Inflammatory macrophage (primary cell): ENCODE measurements around the gene CDH7.

Experiments used
- DNase-seq, 2 donors: peaks; one replicate each; pipeline ENCODE4 v3.0.0-alpha.2; 2020 to 2022
- total RNA-seq, 18 experiments: gene quantifications; one replicate each; lab custom pipeline; 2026; ENCODE audit warnings: mixed read lengths in 6 of 18, inconsistent platforms in 2 of 18; lab: John Stamatoyannopoulos, UW

CDH7 gene, protein sequence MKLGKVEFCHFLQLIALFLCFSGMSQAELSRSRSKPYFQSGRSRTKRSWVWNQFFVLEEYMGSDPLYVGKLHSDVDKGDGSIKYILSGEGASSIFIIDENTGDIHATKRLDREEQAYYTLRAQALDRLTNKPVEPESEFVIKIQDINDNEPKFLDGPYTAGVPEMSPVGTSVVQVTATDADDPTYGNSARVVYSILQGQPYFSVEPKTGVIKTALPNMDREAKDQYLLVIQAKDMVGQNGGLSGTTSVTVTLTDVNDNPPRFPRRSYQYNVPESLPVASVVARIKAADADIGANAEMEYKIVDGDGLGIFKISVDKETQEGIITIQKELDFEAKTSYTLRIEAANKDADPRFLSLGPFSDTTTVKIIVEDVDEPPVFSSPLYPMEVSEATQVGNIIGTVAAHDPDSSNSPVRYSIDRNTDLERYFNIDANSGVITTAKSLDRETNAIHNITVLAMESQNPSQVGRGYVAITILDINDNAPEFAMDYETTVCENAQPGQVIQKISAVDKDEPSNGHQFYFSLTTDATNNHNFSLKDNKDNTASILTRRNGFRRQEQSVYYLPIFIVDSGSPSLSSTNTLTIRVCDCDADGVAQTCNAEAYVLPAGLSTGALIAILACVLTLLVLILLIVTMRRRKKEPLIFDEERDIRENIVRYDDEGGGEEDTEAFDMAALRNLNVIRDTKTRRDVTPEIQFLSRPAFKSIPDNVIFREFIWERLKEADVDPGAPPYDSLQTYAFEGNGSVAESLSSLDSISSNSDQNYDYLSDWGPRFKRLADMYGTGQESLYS
- total RNA-seq, result 0 to 0.23 (median 0.05) reads per million in 18 experiments

DNA sequence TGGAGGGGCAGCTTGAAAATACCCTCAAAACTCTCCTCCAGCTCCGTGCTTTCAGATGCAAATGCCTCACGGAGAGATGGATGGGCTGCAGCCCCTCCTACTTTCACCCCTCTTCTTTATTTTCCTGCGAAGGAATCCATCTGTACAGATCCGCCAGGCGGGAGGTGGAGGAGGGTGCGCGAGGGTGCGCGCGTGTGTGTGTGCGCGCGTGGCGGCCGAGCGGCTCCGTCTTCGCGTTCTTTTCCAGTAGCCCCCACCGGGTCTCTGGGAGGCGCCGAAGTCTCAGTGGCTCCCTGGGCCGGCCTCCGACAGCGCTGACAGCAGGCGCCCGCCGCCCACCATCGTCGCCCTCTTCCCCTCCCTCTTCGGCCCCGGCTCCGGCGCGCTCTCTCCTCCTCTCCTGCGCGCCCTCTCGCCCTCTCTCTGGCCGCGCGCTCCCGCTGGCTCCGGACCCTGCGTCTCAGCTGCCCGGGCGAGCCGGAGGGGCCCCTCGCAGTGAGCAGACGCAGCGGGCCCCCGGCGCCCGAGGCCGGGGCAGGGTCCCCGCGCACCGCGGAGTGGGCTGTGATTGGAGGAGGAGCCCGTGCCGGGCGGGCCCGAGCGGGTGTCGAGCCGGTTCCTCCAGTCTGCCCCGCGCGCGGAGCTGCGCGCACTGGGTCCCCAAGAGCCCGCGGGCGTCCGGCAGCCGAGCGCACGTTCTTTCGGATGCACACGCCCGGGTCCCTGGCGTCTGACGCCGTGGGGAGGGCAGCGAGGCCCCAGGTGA, at the start of gene CDH7:
CDH7 (plus strand) TSS at position 624 of the 766 bp plus-strand sequence. CDS start 11,831 bp downstream, outside the sequence.
- no peak for DNase-seq

- DNase-seq, result no peak
Observed at GRCh38 chr18:65704046-65704445, 46.8 kb upstream of the CDH7 start.

DNA sequence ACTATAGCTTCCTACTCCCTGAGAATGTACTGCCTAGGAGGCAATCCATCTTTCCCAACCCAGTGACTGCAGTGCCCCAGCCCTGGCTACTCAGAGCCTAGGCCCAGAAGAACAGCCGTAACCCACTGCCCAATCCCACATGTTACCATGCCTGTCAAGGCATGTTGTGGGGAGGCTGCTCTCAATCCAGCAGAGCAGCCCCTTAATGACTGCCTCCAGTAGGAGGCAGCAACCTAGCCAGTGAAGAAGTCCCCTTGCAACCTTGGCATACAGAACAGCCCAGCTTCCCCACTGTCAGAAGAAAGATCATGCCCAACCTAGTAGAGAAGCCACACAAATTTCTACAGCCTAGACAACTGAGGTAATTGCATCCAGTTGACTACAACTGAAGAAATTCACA, 44.2 kb upstream of the CDH7 start:
- DNase-seq, result no peak

GRCh38 chr18:65711493-65711892, 39.3 kb upstream of the CDH7 start:
- no peak for DNase-seq

DNA sequence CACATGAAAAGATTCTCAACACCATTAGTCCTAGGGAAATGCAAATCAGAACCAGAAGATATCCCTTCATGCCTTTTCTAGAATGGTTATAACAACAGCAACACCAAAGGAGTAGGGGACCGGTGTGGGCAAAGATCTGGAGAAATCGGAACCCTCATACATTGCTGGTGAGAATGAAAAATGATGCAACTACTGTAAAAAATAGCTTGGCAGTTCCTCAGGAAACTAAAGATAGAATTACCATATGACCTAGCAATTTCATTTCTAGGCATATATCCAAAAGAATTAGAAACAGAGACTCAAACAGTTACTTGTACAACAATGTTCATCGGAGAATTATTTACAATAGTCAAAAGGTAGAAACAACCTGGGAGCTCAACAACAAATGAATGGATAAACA, 29.2 kb upstream of the CDH7 start:
- DNase-seq, result peak; percentile 3 to 5

DNA sequence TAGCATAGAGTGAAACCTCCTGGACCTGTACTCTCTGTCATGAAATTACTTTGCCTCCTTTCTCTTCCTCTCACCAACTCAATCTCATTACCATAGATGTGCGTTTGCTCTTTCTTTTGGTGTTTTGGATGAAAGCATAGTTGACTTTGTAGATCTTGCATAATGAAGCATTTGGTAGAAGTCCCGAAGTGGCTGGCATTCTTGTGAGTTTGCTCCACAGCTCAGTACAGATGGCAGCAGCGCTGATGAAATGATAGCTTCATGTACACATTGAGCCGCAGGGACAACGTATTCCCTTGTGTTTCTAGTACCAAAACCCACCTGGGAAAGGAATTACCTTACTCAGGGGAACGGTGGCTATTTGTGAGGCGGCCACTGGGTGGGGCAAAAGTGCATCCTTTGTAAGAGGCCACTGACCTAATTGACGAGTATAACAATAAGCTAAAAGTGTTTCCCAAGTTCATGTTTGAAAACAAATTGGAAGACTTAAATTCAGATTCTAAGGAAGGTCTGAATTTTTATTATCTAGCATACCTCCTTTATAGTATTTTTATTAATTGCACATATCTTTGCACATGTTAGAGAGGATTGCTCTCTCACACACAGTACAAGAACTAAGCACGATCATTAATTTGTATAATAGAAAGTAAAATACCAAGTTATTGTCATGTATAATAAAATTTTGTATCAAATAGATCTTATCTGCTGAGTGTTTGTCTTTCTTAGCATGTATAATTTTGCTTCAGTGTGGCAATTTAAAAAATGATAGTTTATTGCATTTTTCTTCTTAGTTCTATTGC, 25.4 kb upstream of the CDH7 start:
- DNase-seq, result no peak

DNA sequence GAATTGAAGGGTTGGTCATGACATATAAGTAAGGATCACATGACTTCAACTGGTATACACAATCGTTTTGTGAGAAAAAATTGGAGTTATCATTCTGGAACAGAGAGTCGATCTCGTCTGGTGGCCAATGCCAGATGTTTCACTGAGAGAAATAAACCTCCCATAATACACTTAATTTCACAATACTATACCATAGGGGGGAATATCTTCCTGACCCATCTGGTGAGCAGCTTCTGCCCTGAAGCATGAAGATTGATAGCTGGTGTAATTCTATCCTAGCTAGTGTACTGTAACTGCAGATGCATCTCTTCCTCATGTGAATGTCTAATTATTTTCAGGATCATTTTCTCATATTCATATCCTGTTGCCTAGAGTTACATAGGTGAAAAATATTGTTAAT, 15.7 kb upstream of the CDH7 start:
- DNase-seq, result no peak

GRCh38 chr18:65737471-65737955, 13.3 kb upstream of the CDH7 start:
- DNase-seq, result no peak

GRCh38 chr18:65746936-65747335, 3.9 kb upstream of the CDH7 start:
- DNase-seq, result no peak

- no peak for DNase-seq
Observed at GRCh38 chr18:65748321-65748720, 2.5 kb upstream of the CDH7 start.

GRCh38 chr18:65749841-65750240, 971 bp upstream of the CDH7 start:
- no peak for DNase-seq

GRCh38 chr18:65751155-65752085, 608 bp downstream of the CDH7 start:
- DNase-seq, result no peak

GRCh38 chr18:65752625-65753325, 2.0 kb downstream of the CDH7 start:
- DNase-seq, result no peak

DNA sequence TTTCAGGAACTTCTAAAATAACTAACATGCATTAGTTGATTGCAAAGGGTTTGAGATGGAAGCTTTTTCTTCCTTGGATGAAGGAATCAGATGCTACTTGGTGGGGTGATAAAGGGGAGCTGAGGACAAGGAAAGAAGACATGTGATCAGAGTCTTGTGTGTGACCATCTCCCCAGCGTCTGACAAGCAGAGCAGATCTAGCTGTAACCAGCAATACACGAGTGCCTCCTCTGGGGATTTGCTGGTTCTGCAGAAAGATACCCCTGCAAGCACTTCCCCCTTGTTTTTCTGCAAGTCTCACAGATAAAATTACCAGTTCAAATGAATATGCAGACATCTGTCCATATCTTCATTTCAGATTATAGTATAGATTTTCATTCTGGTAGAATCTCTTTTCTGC, 2.7 kb downstream of the CDH7 start:
- DNase-seq, result peak; percentile 12 to 36

GRCh38 chr18:65754121-65754520, 3.3 kb downstream of the CDH7 start:
- DNase-seq, result no peak

DNA sequence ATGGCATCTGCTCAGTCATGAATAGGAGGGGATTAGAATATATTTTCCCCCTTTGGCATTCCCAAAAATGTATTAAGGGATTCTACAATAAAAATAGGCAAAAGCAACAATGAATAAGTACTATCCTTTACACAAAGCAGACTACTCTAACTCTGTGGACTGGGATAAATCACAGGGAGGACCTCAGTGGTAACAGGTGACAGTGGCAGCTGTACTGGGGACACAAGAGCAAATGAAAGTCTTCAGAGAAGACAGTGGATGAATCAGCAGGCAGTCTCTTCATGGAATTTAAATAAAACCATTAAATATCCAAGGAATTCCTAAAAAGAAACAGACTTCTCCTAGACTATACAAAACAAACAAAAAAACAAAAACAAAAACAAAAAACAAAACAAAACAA, 4.8 kb downstream of the CDH7 start:
- DNase-seq, result no peak

GRCh38 chr18:65760457-65760856, 9.6 kb downstream of the CDH7 start:
- DNase-seq, result no peak

- no peak for DNase-seq
Observed at GRCh38 chr18:65761636-65762295, 11.0 kb downstream of the CDH7 start.

DNA sequence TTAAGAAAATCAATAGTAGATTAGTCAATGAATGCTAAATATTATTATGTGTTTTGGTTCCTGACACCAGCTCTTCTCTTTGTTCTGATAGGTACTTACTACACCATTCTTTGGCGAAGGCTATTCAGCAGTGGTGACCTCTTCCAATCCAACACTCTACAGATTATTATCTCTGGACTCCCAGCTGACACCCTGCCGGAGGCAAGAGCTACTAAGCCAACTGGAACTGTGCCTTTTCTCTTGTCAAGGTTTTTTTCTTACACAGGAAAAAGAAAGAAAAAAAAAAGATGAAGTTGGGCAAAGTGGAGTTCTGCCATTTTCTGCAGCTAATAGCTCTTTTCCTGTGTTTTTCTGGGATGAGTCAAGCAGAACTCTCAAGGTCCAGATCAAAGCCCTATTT, 11.7 kb downstream of the CDH7 start:
- DNase-seq, result no peak

DNA sequence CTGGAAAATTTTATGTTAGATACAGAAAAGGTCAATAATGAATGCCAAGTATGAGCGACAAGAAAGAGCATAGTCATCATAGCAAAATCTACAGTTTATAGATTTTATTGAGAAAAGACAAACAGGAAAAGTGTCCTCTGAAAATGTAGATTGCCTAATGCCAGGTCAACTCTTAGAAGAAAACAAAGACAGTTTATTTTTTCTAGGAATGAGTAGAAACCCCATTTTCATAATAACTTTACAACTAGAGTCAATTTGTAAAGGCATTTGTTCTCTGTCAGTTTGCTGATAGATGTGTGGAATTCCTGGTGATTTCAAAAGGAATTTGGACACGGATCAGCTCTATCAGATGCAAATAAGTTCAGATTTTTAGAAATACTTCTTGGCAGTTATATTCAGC, 16.6 kb downstream of the CDH7 start:
- DNase-seq, result no peak
